ENCODE results near the gene SIRT3. TPM values are rescaled to one million over a fixed set of nuclear protein-coding genes. Genes with fewer than 3 reads are reported as not detected.

Gene SIRT3
- 5.5 and 16.6 TPM in 2 replicates for total RNA-seq

GRCh38 chr11:235997-236773, at the start of gene SIRT3:
Gene SIRT3 (minus strand): TSS chr11:236342. CDS start chr11:236328, 14 bp downstream.

GRCh38 chr11:278001-278951, 42.1 kb upstream of the SIRT3 start, which contains the start of gene NLRP6:
Gene NLRP6 (plus strand): TSS chr11:278407. CDS start chr11:278570, 163 bp downstream.

GRCh38 chr11:236774-237767, 929 bp upstream of the SIRT3 start, which contains the start of gene PSMD13:
Gene PSMD13 (plus strand): TSS chr11:236976. CDS start chr11:237050, 74 bp downstream.

GRCh38 chr11:207208-207862, 28.8 kb downstream of the SIRT3 start, which contains the start of the genes BET1L and RIC8A:
Gene BET1L (minus strand): TSS chr11:207399. CDS start chr11:207321, 78 bp downstream.
Gene RIC8A (plus strand): TSS chr11:207708. CDS start chr11:208855, 1,147 bp downstream.

GRCh38 chr11:192674-193128, 43.4 kb downstream of the SIRT3 start, which contains the start of gene SCGB1C1:
Gene SCGB1C1 (plus strand): TSS chr11:193078. CDS start chr11:193100, 22 bp downstream.

Other genes starting within 250 kb of the SIRT3 start
- not detected in 2 replicates for gene SCGB1C1, start 43.3 kb downstream of the SIRT3 start, total RNA-seq
- 50.9 and 52.7 TPM in 2 replicates for gene BET1L, start 28.9 kb downstream of the SIRT3 start, total RNA-seq
- gene RIC8A, start 28.6 kb downstream of the SIRT3 start, total RNA-seq, result 73.5 and 136 TPM in 2 replicates
- 115 and 132 TPM in 2 replicates for gene PSMD13, start 634 bp upstream of the SIRT3 start, total RNA-seq
- not detected in 2 replicates for gene NLRP6, start 42.1 kb upstream of the SIRT3 start, total RNA-seq
- 16.7 and 34.8 TPM in 2 replicates for gene PGGHG, start 52.8 kb upstream of the SIRT3 start, total RNA-seq
- not detected in 2 replicates for gene IFITM5, start 63.2 kb upstream of the SIRT3 start, total RNA-seq
- 478 and 666 TPM in 2 replicates for gene IFITM2, start 71.5 kb upstream of the SIRT3 start, total RNA-seq
- 203 and 427 TPM in 2 replicates for gene IFITM1, start 77.7 kb upstream of the SIRT3 start, total RNA-seq
- gene IFITM3, start 84.5 kb upstream of the SIRT3 start, total RNA-seq, result 802 and 859 TPM in 2 replicates
- gene B4GALNT4, start 133.2 kb upstream of the SIRT3 start, total RNA-seq, result 2.3 and 7.1 TPM in 2 replicates
- 0.54 and 3.2 TPM in 2 replicates for gene PKP3, start 157.9 kb upstream of the SIRT3 start, total RNA-seq
- 42.4 and 43.0 TPM in 2 replicates for gene SIGIRR, start 178.7 kb upstream of the SIRT3 start, total RNA-seq
- gene ANO9, start 205.7 kb upstream of the SIRT3 start, total RNA-seq, result not detected in 2 replicates
- gene PTDSS2, start 213.9 kb upstream of the SIRT3 start, total RNA-seq, result 36.3 and 40.8 TPM in 2 replicates

Measured in cardiac atrium fibroblast (primary cell).